Measurements from ENCODE around the gene TRPM6. TPM values are rescaled to one million over a fixed set of nuclear protein-coding genes. Genes with fewer than 3 reads are reported as not detected.

TRPM6 gene
- total RNA-seq, 1 donor, result under 0.01 TPM

DNA sequence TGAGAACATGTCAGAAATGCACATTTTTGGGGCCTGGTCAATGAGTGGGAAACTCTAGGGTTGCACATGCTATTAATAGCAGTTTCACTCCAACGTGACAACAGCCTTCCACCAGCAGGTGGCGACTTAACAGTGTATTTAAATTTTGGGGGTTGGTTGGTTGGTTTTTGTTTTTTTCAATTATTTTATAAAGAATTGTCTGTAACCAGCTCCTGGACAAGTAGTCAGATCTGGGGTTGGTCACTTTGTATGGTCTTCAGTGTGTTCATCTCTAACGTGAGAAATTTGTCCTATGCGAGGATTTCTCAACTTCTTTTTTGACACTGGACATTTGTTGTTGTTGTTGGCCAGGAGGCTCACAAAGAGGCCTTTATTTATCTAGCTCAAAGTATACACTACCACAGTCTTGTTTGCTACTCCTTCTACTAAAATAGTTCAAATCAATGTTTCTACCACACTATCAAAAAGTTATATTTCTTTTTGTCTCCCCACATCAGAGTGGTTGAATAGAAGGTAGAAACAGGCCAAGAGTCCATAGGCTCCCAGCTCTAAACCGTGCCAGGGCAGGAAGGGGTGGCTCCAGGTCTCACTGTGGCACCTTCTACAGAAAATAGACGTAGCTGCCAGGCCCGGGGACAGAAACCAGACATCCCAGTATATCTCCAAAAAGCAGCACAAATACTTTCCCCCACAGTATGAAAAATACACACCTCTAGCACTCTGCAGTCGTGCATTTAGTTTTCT lies 110.4 kb downstream of the TRPM6 start:
- Histone ChIP-seq H3K4me3 (ENCODE audit: insufficient read depth, low read length) (no peak overlapping the region), H3K27me3 (ENCODE audit: insufficient read depth, low read length) (no peaks in the 10 kb centered on the region), H3K4me2 (ENCODE audit: insufficient read depth, low read length) (no peak overlapping the region), H3K36me3 (ENCODE audit: insufficient read depth, low read length) (no peaks in the 10 kb centered on the region), H2AFZ (ENCODE audit: low read length) (peak overlapping the region; percentile 58), H3K27ac (ENCODE audit: low read depth, low read length) (no peak overlapping the region), H3K4me1 (ENCODE audit: insufficient read depth, low read length) (no peaks in the 10 kb centered on the region), H4K20me1 (ENCODE audit: insufficient read depth, low read length) (no peaks in the 10 kb centered on the region), H3K79me2 (ENCODE audit: insufficient read depth, low read length) (no peaks in the 10 kb centered on the region), H3K9me3 (ENCODE audit: low read depth, low read length) (no peaks in the 10 kb centered on the region)
- TF ChIP-seq CTCF (IDR thresholded peaks at IDR 0.05; ENCODE audit: extremely low read depth, low read depth, low read length), result peak; percentile 83
- DNase-seq (ENCODE audit: insufficient read length, low spot score, missing footprints), result no peak

DNA sequence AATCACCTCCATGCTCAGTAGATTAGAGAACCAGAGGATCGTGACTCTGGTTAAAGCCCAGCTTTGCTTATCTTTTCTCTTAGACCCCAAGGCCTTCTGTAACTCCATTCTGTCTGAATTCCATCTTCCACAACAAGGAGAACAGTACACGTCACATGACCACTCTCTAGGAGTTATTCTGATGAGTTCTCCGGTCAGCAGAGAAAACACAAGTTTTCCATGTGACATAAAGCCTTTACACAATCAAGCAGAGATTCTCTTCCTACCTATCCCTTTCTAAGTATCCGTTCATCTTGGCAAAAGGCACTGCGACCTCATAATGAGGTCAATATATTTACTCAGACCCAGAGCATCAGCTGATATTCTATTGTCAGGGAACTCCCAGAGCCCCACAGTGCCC lies 112.3 kb downstream of the TRPM6 start:
- no peak for TF ChIP-seq CTCF (IDR thresholded peaks at IDR 0.05; ENCODE audit: extremely low read depth, low read depth, low read length)
- H3K79me2 ChIP-seq (ENCODE audit: insufficient read depth, low read length), result no peaks in the 10 kb centered on the region
- no peak overlapping the region for H3K4me2 ChIP-seq (ENCODE audit: insufficient read depth, low read length)
- H3K27ac ChIP-seq (ENCODE audit: low read depth, low read length), result no peak overlapping the region
- H3K27me3 ChIP-seq (ENCODE audit: insufficient read depth, low read length), result no peaks in the 10 kb centered on the region
- H2AFZ ChIP-seq (ENCODE audit: low read length), result peak overlapping the region; percentile 68
- no peak overlapping the region for H3K4me3 ChIP-seq (ENCODE audit: insufficient read depth, low read length)
- no peak for DNase-seq (ENCODE audit: insufficient read length, low spot score, missing footprints)
- no peaks in the 10 kb centered on the region for H3K9me3 ChIP-seq (ENCODE audit: low read depth, low read length)
- H3K36me3 ChIP-seq (ENCODE audit: insufficient read depth, low read length), result no peaks in the 10 kb centered on the region
- H4K20me1 ChIP-seq (ENCODE audit: insufficient read depth, low read length), result no peaks in the 10 kb centered on the region
- no peaks in the 10 kb centered on the region for H3K4me1 ChIP-seq (ENCODE audit: insufficient read depth, low read length)

GRCh38 chr9:74773886-74774479 lies 113.7 kb downstream of the TRPM6 start:
- H3K36me3 ChIP-seq (ENCODE audit: insufficient read depth, low read length), result no peaks in the 10 kb centered on the region
- H3K27ac ChIP-seq (ENCODE audit: low read depth, low read length), result no peak overlapping the region
- no peaks in the 10 kb centered on the region for H3K79me2 ChIP-seq (ENCODE audit: insufficient read depth, low read length)
- H3K4me1 ChIP-seq (ENCODE audit: insufficient read depth, low read length), result no peaks in the 10 kb centered on the region
- peak; percentile 87 for DNase-seq (ENCODE audit: insufficient read length, low spot score, missing footprints)
- no peak overlapping the region for H2AFZ ChIP-seq (ENCODE audit: low read length)
- H3K9me3 ChIP-seq (ENCODE audit: low read depth, low read length), result no peaks in the 10 kb centered on the region
- no peaks in the 10 kb centered on the region for H4K20me1 ChIP-seq (ENCODE audit: insufficient read depth, low read length)
- peak; percentile 91 for TF ChIP-seq CTCF (IDR thresholded peaks at IDR 0.05; ENCODE audit: extremely low read depth, low read depth, low read length)
- no peaks in the 10 kb centered on the region for H3K27me3 ChIP-seq (ENCODE audit: insufficient read depth, low read length)
- H3K4me3 ChIP-seq (ENCODE audit: insufficient read depth, low read length), result no peak overlapping the region
- H3K4me2 ChIP-seq (ENCODE audit: insufficient read depth, low read length), result no peak overlapping the region

DNA sequence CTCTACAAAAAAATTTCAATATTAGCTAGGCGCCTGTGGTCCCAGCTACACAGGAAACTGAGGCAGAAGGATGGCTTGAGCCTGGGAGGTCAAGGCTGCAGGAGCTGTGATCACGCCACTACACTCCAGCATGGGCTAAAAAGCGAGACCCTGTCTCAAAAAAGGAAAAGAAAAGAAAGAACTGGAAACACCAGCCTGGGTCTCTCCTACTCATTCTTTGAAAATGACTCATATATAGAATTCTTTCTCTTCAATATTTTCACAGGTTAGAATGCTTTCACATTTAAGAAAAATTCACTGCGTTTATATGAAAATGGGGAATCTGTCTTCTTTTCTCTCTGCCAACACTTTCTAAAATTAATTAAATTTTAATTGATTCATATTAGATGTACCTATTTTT lies 115.6 kb downstream of the TRPM6 start:
- Histone ChIP-seq H3K36me3 (ENCODE audit: insufficient read depth, low read length) (no peaks in the 10 kb centered on the region), H3K4me1 (ENCODE audit: insufficient read depth, low read length) (no peaks in the 10 kb centered on the region), H3K79me2 (ENCODE audit: insufficient read depth, low read length) (no peaks in the 10 kb centered on the region), H3K27ac (ENCODE audit: low read depth, low read length) (no peak overlapping the region), H3K4me3 (ENCODE audit: insufficient read depth, low read length) (no peak overlapping the region), H4K20me1 (ENCODE audit: insufficient read depth, low read length) (no peaks in the 10 kb centered on the region), H2AFZ (ENCODE audit: low read length) (no peak overlapping the region), H3K4me2 (ENCODE audit: insufficient read depth, low read length) (no peak overlapping the region), H3K27me3 (ENCODE audit: insufficient read depth, low read length) (no peaks in the 10 kb centered on the region), H3K9me3 (ENCODE audit: low read depth, low read length) (no peaks in the 10 kb centered on the region)
- no peak for TF ChIP-seq CTCF (IDR thresholded peaks at IDR 0.05; ENCODE audit: extremely low read depth, low read depth, low read length)
- DNase-seq (ENCODE audit: insufficient read length, low spot score, missing footprints), result no peak

Measured in osteoblast (primary cell).